GM23248 (cell line): ENCODE results near the gene OR5K1. TPM values are rescaled to one million over a fixed set of nuclear protein-coding genes. Genes with fewer than 3 reads are reported as not detected.

Experiments
- DNase-seq: peaks from one replicate; pipeline ENCODE4 v3.0.0-alpha.2; 2015
- H2AFZ ChIP-seq: fragments of 200-600 bp; sonication (generic); 2 replicates; pipeline ENCODE4 v1.6.1; 2016; ENCODE audit warnings: antibody characterized with exemption
- H3F3A ChIP-seq: fragments of 200-600 bp; sonication (generic); 2 replicates; pipeline ENCODE4 v1.6.1; 2016; ENCODE audit warnings: mild to moderate bottlenecking, antibody characterized with exemption, mixed run types; ENCODE audit not compliant: insufficient read depth
- H3K27ac ChIP-seq: fragments of 200-600 bp; sonication (generic); 2 replicates; pipeline ENCODE4 v1.5.1; 2016; ENCODE audit warnings: mild to moderate bottlenecking
- H3K27me3 ChIP-seq: fragments of 200-600 bp; sonication (generic); replicated peaks from 2 replicates; pipeline ENCODE4 v1.6.1; 2016; ENCODE audit warnings: mild to moderate bottlenecking; ENCODE audit not compliant: insufficient read depth
- H3K36me3 ChIP-seq: fragments of 200-600 bp; sonication (generic); 2 replicates; pipeline ENCODE4 v1.6.1; 2016; ENCODE audit warnings: low read depth, mild to moderate bottlenecking
- H3K4me1 ChIP-seq: fragments of 200-600 bp; sonication (generic); 2 replicates; pipeline ENCODE4 v1.6.1; 2016; ENCODE audit warnings: mild to moderate bottlenecking; ENCODE audit not compliant: insufficient read depth
- H3K4me2 ChIP-seq: fragments of 200-600 bp; sonication (generic); one replicate; pipeline ENCODE4 v1.6.1; 2016; ENCODE audit warnings: mild to moderate bottlenecking; ENCODE audit not compliant: unreplicated experiment
- H3K4me3 ChIP-seq: fragments of 200-600 bp; sonication (generic); 2 replicates; pipeline ENCODE4 v1.5.1; 2016; ENCODE audit warnings: mild to moderate bottlenecking
- H3K79me2 ChIP-seq: fragments of 200-600 bp; sonication (generic); 2 replicates; pipeline ENCODE4 v1.6.1; 2016; ENCODE audit warnings: mild to moderate bottlenecking; ENCODE audit not compliant: insufficient read depth
- H3K9ac ChIP-seq: fragments of 200-600 bp; sonication (generic); 2 replicates; pipeline ENCODE4 v1.6.1; 2016; ENCODE audit warnings: mild to moderate bottlenecking
- H3K9me2 ChIP-seq: fragments of 200-600 bp; sonication (generic); 2 replicates; pipeline ENCODE4 v1.6.1; 2016; ENCODE audit warnings: mixed run types, mild to moderate bottlenecking, moderate library complexity; ENCODE audit not compliant: insufficient read depth
- H3K9me3 ChIP-seq: fragments of 200-600 bp; sonication (generic); one replicate; pipeline ENCODE4 v1.6.1; 2017; ENCODE audit warnings: low read depth
- H4K20me1 ChIP-seq: fragments of 200-600 bp; sonication (generic); 2 replicates; pipeline ENCODE4 v1.6.0; 2016; ENCODE audit not compliant: insufficient read depth
- EZH2 ChIP-seq: fragments of 200-600 bp; sonication (generic); IDR thresholded peaks from 2 replicates; pipeline ENCODE4 v1.6.1; 2018; ENCODE audit warnings: antibody characterized with exemption, mild to moderate bottlenecking; ENCODE audit not compliant: insufficient read depth, poor library complexity, severe bottlenecking
- EZH2phosphoT487 ChIP-seq: fragments of 200-600 bp; sonication (generic); IDR thresholded peaks from 2 replicates; pipeline ENCODE4 v1.6.1; 2018; ENCODE audit warnings: antibody characterized with exemption, moderate library complexity, mild to moderate bottlenecking, low read depth; ENCODE audit not compliant: insufficient read depth
- WGBS, 2 experiments: methylation state at CpG; one replicate each; pipeline ENCODE4 v1.1.6; 2015 to 2017; ENCODE audit warnings: low lambda C conversion rate in 2 of 2, low coverage in 1 of 2; ENCODE audit errors: missing lambda C conversion rate in 2 of 2; 5-methylcytosine and 5-hydroxymethylcytosine counted together
- in situ Hi-C: fragments of 300-500 bp; cut with MboI; formaldehyde crosslinking; loops from 2 replicates; pipeline ENCODE4 v1.15.0; 2020
- polyA plus RNA-seq: library from polyadenylated mRNA; unstranded; fragments of >200 nt; fragmentation: Nextera tagmentation; extraction: Ambion mirVana; gene quantifications from 2 replicates; pipeline ENCODE4 v1.2.1, GENCODE V29; 2016
- total RNA-seq: library from RNA; depleted of rRNA; stranded (reverse); fragments of >200 nt; shearing (Covaris generic); gene quantifications from 2 replicates; pipeline ENCODE4 v1.2.3, GENCODE V29; 2014

Gene OR5K1
- total and polyA plus RNA-seq, 2 experiments from 2014 or later: not detected

DNA sequence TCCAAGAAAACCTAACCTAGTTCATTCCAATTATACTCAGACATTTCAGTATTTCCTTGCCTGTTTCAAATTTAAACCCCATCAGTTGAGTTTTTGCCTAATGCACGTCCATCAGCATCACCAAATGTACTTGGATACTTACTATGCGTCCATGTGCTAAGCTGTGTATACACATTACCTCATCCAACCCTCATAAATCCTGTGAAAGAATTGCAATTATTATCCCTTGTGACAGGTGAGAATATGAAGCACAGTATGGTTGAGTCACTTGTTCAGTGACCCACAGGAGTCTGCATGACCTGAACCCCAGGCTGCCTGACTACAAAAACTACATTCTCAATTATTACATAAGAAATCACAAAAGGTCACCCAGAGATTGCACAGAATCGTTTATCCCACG lies 37.0 kb downstream of the OR5K1 start:
- Histone ChIP-seq H2AFZ (no peak overlapping the region), H3K4me1 (no peaks in the 10 kb centered on the region), H3K9me2 (no peaks in the 10 kb centered on the region), H3F3A (no peaks in the 10 kb centered on the region), H3K27me3 (0 out of 2 replicates have a peak, but pooled peaks cover 5% of the 10 kb centered on the region), H3K79me2 (no peaks in the 10 kb centered on the region), H3K4me3 (no peak overlapping the region), H3K9ac (no peak overlapping the region), H3K36me3 (no peaks in the 10 kb centered on the region), H4K20me1 (no peaks in the 10 kb centered on the region), H3K4me2 (no peak overlapping the region), H3K27ac (no peak overlapping the region), H3K9me3 (no peaks in the 10 kb centered on the region)
- 49 to 55% methylated on average over 4 of the region's 4 CpGs for WGBS, 2 experiments
- no peak for TF ChIP-seq EZH2phosphoT487
- no peak for DNase-seq
- in situ Hi-C loops: no loop called here

DNA sequence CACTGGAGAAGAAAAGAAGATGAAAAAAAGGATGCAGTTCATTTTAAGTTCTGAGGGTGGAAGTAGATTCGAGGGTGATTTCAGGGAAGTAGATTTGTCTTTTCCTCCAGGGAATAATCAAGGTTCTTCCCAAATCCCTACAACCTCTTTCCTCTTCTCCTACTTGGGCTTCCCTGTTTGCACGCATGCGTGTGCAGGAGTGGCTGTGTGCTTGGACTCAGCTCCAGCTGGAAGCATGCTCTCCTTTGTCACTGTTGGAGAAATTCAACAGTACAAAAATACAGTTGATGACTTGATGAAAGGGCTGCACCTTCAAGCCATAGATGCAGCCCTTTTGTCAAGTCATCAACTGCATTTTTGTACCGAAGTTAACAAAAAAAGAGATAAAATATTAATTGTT lies 38.3 kb downstream of the OR5K1 start:
- 0 out of 2 replicates have a peak, but pooled peaks cover 4% of the 10 kb centered on the region for H3K27me3 ChIP-seq
- H3K27ac ChIP-seq: no peak overlapping the region
- H3K36me3 ChIP-seq: no peaks in the 10 kb centered on the region
- H3K4me1 ChIP-seq: no peaks in the 10 kb centered on the region
- in situ Hi-C loops: no loop called here
- no peaks in the 10 kb centered on the region for H4K20me1 ChIP-seq
- H3K79me2 ChIP-seq: no peaks in the 10 kb centered on the region
- no peak overlapping the region for H3K4me3 ChIP-seq
- H3K9me2 ChIP-seq: no peaks in the 10 kb centered on the region
- no peak overlapping the region for H3K4me2 ChIP-seq
- WGBS, 2 experiments: 67 to 72% methylated on average over 4 of the region's 4 CpGs
- TF ChIP-seq EZH2phosphoT487: no peak
- no peak for TF ChIP-seq EZH2
- DNase-seq: no peak
- H3K9ac ChIP-seq: no peak overlapping the region
- no peaks in the 10 kb centered on the region for H3F3A ChIP-seq
- H2AFZ ChIP-seq: no peak overlapping the region
- H3K9me3 ChIP-seq: no peaks in the 10 kb centered on the region

DNA sequence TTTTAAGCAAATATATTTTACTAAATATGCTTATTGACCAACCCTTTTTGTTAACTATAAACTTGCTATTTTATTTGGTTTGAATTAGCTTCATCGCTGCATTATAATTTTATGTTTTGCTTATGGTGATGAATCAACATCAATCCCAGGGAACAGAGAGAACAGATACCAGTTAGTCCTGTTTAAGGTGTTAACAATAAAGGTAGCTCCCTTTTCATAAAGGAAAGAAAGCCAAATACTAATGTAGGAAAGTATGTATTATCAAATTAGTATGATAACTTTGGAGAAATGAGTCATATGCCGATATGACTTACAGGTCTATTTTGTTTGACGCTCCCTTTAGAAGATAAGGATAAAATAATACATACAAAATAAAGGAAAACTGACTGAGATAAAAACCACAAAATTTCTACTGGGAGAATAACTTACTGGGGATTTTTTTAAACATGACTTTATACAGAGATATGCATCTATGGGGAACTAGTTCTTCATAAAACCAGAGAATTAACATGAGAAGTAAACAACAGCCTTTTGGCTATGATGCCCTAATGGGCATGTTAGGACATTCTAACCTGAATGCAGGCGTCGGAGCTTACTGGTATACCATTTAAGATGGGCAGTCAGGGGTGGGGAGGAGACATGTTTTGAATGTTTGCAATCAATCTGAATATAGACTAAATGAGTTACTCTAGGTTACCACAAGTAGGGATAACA lies 39.0 kb downstream of the OR5K1 start:
- no peak overlapping the region for H3K27ac ChIP-seq
- H3K9ac ChIP-seq: no peak overlapping the region
- no peak for TF ChIP-seq EZH2
- no peak for TF ChIP-seq EZH2phosphoT487
- 0 out of 2 replicates have a peak, but pooled peaks cover 4% of the 10 kb centered on the region for H3K27me3 ChIP-seq
- no peak for DNase-seq
- no peaks in the 10 kb centered on the region for H4K20me1 ChIP-seq
- no peak overlapping the region for H3K4me2 ChIP-seq
- no peaks in the 10 kb centered on the region for H3F3A ChIP-seq
- in situ Hi-C loops: no loop called here
- H3K79me2 ChIP-seq: no peaks in the 10 kb centered on the region
- whole genome bisulfite sequencing, 2 experiments: 66 to 79% methylated on average over 5 of the region's 5 CpGs
- H3K4me3 ChIP-seq: no peak overlapping the region
- H3K9me2 ChIP-seq: no peaks in the 10 kb centered on the region
- H3K36me3 ChIP-seq: no peaks in the 10 kb centered on the region
- H3K4me1 ChIP-seq: no peaks in the 10 kb centered on the region
- no peak overlapping the region for H2AFZ ChIP-seq
- no peaks in the 10 kb centered on the region for H3K9me3 ChIP-seq

DNA sequence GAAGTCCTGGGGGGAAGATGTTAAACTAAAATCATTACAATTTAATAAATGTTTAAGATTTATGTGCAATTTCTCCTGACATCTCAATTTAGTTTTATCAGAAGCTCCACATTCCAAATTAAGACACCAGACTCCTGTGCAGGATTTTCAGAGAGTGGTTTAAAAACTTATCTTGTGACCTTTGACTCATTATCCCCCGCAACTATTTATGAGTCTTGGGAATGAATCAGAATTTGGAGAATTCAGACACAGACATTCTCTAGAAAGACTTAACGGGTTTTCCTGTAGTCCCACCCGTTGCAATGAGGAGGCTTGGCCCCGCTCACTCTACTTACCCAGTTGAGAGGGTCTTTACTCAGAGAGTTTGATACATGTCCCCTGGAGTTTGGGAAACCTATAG lies 41.5 kb downstream of the OR5K1 start:
- Histone ChIP-seq H3K4me2 (no peak overlapping the region), H3K4me1 (no peaks in the 10 kb centered on the region), H3K27me3 (0 out of 2 replicates have a peak, but pooled peaks cover 4% of the 10 kb centered on the region), H3K9me3 (no peaks in the 10 kb centered on the region), H4K20me1 (no peaks in the 10 kb centered on the region), H3K4me3 (no peak overlapping the region), H2AFZ (no peak overlapping the region), H3K9me2 (no peaks in the 10 kb centered on the region), H3K36me3 (no peaks in the 10 kb centered on the region), H3K27ac (no peak overlapping the region), H3F3A (no peaks in the 10 kb centered on the region), H3K79me2 (no peaks in the 10 kb centered on the region), H3K9ac (no peak overlapping the region)
- no peak for DNase-seq
- TF ChIP-seq EZH2phosphoT487 (no peak), EZH2 (no peak)
- 89 to 95% methylated on average over 4 of the region's 4 CpGs for WGBS, 2 experiments
- in situ Hi-C loops: no loop called here

DNA sequence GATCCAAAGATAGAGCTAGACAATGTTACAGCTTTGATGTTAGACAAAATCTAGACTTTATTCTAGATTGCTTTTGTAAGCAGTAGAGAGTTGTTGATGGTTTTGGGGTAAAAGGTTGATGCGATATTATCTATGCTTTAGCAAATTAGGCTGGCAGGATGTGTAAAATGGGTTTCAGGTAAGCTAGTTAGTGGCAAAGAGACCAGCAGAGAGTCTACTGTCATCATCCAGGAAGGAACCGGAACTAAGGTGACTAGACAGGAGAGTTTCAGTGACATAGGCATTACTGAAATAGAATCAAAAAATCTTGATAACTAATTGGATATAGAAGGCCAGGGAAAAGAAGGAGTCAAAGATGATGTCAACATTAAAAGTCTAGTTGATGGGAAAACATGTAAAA lies 45.6 kb downstream of the OR5K1 start:
- no peak overlapping the region for H3K4me2 ChIP-seq
- no peaks in the 10 kb centered on the region for H3K27me3 ChIP-seq
- H3K4me1 ChIP-seq: peaks cover 8% of the 10 kb centered on the region; the same call in 1 of the 2 replicates
- H4K20me1 ChIP-seq: no peaks in the 10 kb centered on the region
- no peak for DNase-seq
- no peak overlapping the region for H2AFZ ChIP-seq
- no peak overlapping the region for H3K27ac ChIP-seq
- no peaks in the 10 kb centered on the region for H3K9me2 ChIP-seq
- TF ChIP-seq EZH2phosphoT487 (no peak), EZH2 (no peak)
- 93 to 98% methylated on average over 2 of the region's 2 CpGs for WGBS, 2 experiments
- H3K36me3 ChIP-seq: no peaks in the 10 kb centered on the region
- in situ Hi-C loops: no loop called here
- H3K79me2 ChIP-seq: no peaks in the 10 kb centered on the region
- no peak overlapping the region for H3K9ac ChIP-seq
- no peaks in the 10 kb centered on the region for H3K9me3 ChIP-seq
- no peak overlapping the region for H3K4me3 ChIP-seq
- H3F3A ChIP-seq: peaks cover 13% of the 10 kb centered on the region; the same call in 1 of the 2 replicates
